Kidney (tissue), 14 donors: Measurements from ENCODE around the gene GGTLC2. TPM values are rescaled to one million over a fixed set of nuclear protein-coding genes. Genes with fewer than 3 reads are reported as not detected.

Experiments used
- DNase-seq, 5 donors: peaks; one replicate each; pipeline ENCODE4 v3.0.0-alpha.2; 2013 to 2020
- FAIRE-seq: peaks from 2 replicates; lab custom pipeline; 2012; peaks lifted over from hg19 to GRCh38; lab: Jason Lieb, UNC
- H3K27ac ChIP-seq, 2 donors: one replicate each; pipeline ENCODE4 v1.7.0; 2013; ENCODE audit warnings: low read depth in 2 of 2, low read length in 2 of 2, inconsistent platforms in 1 of 2
- H3K27me3 ChIP-seq: one replicate; pipeline ENCODE4 v1.7.1; 2013; ENCODE audit warnings: low read length, inconsistent platforms; ENCODE audit not compliant: control insufficient read depth, insufficient read depth
- H3K36me3 ChIP-seq, 3 donors: one replicate each; pipeline versions ENCODE4 v1.7.0 to v1.7.1; 2013; ENCODE audit warnings: low read length in 3 of 3, control low read depth in 1 of 3, inconsistent platforms in 1 of 3; ENCODE audit not compliant: insufficient read depth in 3 of 3, control insufficient read depth in 2 of 3
- H3K4me1 ChIP-seq, 3 donors: one replicate each; pipeline versions ENCODE4 v1.7.0 to v1.7.1; 2013; ENCODE audit warnings: low read length in 3 of 3, inconsistent platforms in 1 of 3, low read depth in 1 of 3; ENCODE audit not compliant: control insufficient read depth in 2 of 3, insufficient read depth in 2 of 3
- H3K4me3 ChIP-seq, 3 donors: one replicate each; pipeline versions ENCODE4 v1.7.0 to v1.8.1; 2013; ENCODE audit warnings: low read length in 3 of 3, control low read depth in 1 of 3, inconsistent platforms in 1 of 3
- H3K9ac ChIP-seq, 3 donors: one replicate each; pipeline versions ENCODE4 v1.7.0 to v1.7.1; 2013; ENCODE audit warnings: low read length in 3 of 3, control low read depth in 1 of 3, inconsistent platforms in 1 of 3
- H3K9me3 ChIP-seq, 3 donors: one replicate each; pipeline versions ENCODE4 v1.7.0 to v1.7.1; 2013; ENCODE audit warnings: low read length in 3 of 3, control low read depth in 1 of 3, inconsistent platforms in 1 of 3; ENCODE audit not compliant: control insufficient read depth in 2 of 3, insufficient read depth in 1 of 3
- intact Hi-C: fragments of 100-400 bp; cut with DNase I; formaldehyde crosslinking; loops from one replicate; pipeline ENCODE4 v1.11.1; 2022
- polyA plus RNA-seq: library from polyadenylated mRNA; stranded (reverse); fragments of 350-450 nt; fragmentation: Illumina TruSeq; extraction: RNeasy Lipid Tissue Mini Kit (QIAGEN cat#74804); gene quantifications from one replicate; pipeline ENCODE4 v1.2.3, GENCODE V29; 2014; ENCODE audit warnings: low read depth, low replicate concordance; ENCODE audit not compliant: insufficient read depth
- total RNA-seq: library from RNA; stranded (reverse); fragmentation: NEBNext Ultra II Directional; extraction: Animal tissue kit (Norgen Biotek cat#: 25700); gene quantifications from one replicate; pipeline ENCODE4 v1.2.1, GENCODE V29; 2021
- TF ChIP-seq, protein P1 (sequence below): IDR thresholded peaks from 3 replicates; pipeline ENCODE4 v1.5.1; 2012; ENCODE audit warnings: mild to moderate bottlenecking, moderate library complexity, borderline replicate concordance; ENCODE audit not compliant: insufficient read depth; ENCODE audit errors: extremely low read depth
- donor health status: control.
- donor health status: control.
- donor health status: control.
- donor health status: control.
- donor health status: control.
- donor health status: DM: yes; HTN: yes; CAD: no.
- donor health status: Normal renal cell carcinoma (clear cell type).

The GGTLC2 gene
- total and polyA plus RNA-seq, 2 donors from 2014 or later, result 0.76 TPM; not detected in 1

DNA sequence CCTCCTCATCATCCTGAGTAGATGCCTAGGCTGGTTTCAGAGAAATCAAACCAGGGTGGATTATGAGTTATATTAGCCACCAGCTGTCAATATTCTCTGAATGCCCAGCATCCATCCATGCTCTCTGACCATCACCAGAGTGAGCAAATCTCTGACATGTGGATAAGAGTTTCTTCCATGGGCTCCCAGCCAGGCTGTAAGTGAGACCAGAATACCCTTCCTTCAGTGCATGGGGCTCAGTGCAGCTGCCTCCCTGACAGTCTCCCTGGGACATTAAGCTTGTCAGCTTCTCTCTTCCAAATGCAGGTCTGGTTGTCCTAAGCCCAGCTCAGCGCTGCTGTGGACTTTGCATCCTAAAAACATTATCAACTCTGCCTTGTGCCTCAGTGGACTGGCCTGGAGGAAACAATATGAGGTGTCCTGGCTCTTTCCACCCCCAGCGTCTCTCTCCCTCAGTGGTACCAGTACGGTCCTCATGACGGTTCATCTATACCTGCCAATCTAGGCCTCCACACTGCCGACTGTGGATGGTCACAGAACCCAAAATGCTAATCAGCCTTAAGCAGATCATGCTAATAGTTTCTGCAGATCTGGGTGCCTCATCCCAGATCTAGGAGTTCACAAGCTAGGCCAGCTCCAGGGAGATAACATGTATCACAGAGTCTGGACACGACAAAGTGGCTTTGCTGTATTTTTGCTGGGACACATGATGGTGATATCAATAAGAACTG, 43.7 kb upstream of the GGTLC2 start:
- TF ChIP-seq, protein P1, sequence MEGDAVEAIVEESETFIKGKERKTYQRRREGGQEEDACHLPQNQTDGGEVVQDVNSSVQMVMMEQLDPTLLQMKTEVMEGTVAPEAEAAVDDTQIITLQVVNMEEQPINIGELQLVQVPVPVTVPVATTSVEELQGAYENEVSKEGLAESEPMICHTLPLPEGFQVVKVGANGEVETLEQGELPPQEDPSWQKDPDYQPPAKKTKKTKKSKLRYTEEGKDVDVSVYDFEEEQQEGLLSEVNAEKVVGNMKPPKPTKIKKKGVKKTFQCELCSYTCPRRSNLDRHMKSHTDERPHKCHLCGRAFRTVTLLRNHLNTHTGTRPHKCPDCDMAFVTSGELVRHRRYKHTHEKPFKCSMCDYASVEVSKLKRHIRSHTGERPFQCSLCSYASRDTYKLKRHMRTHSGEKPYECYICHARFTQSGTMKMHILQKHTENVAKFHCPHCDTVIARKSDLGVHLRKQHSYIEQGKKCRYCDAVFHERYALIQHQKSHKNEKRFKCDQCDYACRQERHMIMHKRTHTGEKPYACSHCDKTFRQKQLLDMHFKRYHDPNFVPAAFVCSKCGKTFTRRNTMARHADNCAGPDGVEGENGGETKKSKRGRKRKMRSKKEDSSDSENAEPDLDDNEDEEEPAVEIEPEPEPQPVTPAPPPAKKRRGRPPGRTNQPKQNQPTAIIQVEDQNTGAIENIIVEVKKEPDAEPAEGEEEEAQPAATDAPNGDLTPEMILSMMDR, result no peak
- intact Hi-C loops, result no loop called here
- Histone ChIP-seq H3K27ac (no peak overlapping the region), H3K4me3 (no peak overlapping the region), H3K9ac (no peak overlapping the region), H3K27me3 (no peaks in the 10 kb centered on the region), H3K9me3 (no peaks in the 10 kb centered on the region), H3K36me3 (no peaks in the 10 kb centered on the region), H3K4me1 (no peaks in the 10 kb centered on the region)
- no peak for DNase-seq
- no peak for FAIRE-seq

DNA sequence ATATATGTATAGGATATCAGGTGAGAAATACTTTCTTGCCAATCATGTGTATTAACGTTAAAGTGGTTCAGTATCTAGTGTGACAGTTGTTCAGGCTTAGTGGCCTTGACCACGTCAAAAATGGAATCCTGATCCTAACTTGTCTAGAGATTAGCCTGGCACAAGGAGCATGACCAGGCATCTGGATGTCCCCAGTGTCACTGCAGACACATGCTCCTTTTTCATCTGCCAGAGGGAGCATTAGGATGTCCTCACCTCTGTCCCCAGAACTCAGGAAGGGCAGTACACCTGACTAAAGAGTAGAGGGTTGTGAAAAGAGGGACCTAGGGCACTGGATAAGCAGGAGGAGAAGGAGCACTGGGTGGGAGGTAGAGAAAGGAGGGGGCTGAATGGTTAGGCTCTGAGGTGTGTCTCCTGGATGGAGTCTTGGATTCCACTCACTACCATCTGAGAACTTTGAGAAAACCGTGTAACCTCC, 40.9 kb upstream of the GGTLC2 start:
- TF ChIP-seq, protein P1, result no peak
- no peaks in the 10 kb centered on the region for H3K9me3 ChIP-seq
- intact Hi-C loops, result no loop called here
- no peak for DNase-seq
- H3K27me3 ChIP-seq, result no peaks in the 10 kb centered on the region
- no peaks in the 10 kb centered on the region for H3K36me3 ChIP-seq
- H3K4me1 ChIP-seq, result no peaks in the 10 kb centered on the region
- no peak overlapping the region for H3K4me3 ChIP-seq
- no peak for FAIRE-seq
- H3K9ac ChIP-seq, result no peak overlapping the region
- H3K27ac ChIP-seq, result no peak overlapping the region

GRCh38 chr22:22604326-22605073, 39.9 kb upstream of the GGTLC2 start:
- Histone ChIP-seq H3K4me1 (no peaks in the 10 kb centered on the region), H3K36me3 (no peaks in the 10 kb centered on the region), H3K27ac (no peak overlapping the region), H3K9ac (no peak overlapping the region), H3K9me3 (no peaks in the 10 kb centered on the region), H3K27me3 (no peaks in the 10 kb centered on the region), H3K4me3 (no peak overlapping the region)
- FAIRE-seq (no peak), DNase-seq (no peak)
- TF ChIP-seq, protein P1, result no peak
- intact Hi-C loops, result no loop called here
